ENCODE measurements around the gene MEG3.

Gene MEG3

DNA sequence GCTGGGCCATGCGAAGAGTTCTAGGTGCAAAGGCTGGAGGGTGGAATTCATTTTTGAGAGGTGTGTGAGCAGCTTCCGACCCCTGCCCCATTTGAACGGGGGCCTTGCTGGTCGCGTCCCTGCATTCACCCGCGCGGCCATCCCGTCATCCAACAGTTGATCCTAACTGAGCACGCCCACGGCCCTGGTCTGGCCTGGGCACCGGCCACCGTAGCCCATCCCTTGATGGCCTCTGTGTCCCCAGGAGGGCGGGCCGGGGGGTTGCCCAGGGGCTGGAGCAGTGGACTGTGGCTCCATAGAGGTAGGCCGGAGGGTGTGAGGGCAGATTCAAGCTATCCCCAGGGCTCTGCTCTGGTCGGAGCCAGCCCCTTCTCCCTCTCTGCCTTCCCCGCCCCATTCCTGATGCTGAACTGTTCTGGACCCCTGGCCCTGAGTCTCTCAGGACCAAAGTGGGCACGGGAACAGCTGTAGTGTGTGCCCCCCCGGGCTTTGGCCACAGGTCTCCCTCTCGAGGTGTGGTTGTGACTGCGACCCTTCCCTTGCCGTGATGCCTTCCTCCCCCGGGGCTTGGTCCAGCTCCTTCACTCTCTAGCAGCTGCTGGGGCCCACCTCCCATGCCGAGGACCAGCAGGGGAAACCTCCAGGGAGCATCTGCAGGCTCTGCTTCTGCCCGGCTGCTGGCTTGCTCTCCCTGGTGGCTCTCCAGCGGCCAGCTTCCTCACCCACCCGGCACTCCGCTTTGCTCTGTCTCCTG is 9.1 kb downstream of the MEG3 start:
- Histone ChIP-seq H3K36me3 (ENCODE audit: insufficient read depth, low read length) (peaks cover 14% of the 10 kb centered on the region), H3K4me1 (ENCODE audit: control insufficient read depth, insufficient read depth, low read length, unreplicated experiment) (no peaks in the 10 kb centered on the region), H3K4me3 (ENCODE audit: low read depth, low read length) (no peak overlapping the region), H3K79me2 (ENCODE audit: control insufficient read depth, insufficient read depth, low read length, unreplicated experiment) (peaks cover 33% of the 10 kb centered on the region), H3K27ac (ENCODE audit: low read depth, low read length) (no peak overlapping the region), H3K27me3 (ENCODE audit: insufficient read depth, low read length) (no peaks in the 10 kb centered on the region), H2AFZ (ENCODE audit: low read length, unreplicated experiment) (no peak overlapping the region)

DNA sequence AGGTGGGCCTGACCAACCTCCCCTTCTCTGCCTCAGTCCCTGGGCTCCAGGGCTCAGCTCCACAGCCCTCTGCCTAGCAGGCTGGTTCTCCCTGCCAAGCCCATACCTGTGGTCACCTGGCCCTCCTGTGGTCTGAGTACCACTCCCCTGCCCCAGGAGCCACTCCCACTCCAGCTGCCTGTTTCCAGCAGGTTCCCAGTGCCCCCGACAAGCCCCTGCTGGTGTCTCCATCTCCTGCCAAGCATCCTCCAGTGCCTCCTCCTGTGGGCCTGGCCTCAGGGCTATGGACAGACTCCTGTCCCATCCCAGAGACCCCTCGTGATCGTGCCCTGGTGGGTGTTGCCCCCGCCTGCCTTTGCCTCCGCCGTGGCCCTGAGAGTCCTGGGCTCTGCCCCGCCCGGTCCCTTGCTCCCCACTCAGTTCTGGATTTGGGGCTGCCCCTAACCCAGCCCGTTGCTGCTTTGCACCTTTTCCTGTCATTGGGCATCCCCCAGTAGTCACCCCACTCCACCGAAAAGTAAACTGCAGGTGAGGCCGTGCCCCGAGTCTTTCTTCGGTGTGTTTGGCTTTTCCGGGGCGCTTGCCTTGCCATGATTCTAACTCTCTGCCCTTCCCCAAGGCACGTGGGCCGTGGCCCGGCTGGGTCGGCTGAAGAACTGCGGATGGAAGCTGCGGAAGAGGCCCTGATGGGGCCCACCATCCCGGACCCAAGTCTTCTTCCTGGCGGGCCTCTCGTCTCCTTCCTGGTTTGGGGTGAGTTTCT is 9.8 kb downstream of the MEG3 start:
- Histone ChIP-seq H2AFZ (ENCODE audit: low read length, unreplicated experiment) (no peak overlapping the region), H3K79me2 (ENCODE audit: control insufficient read depth, insufficient read depth, low read length, unreplicated experiment) (peaks cover 30% of the 10 kb centered on the region), H3K27me3 (ENCODE audit: insufficient read depth, low read length) (no peaks in the 10 kb centered on the region), H3K4me3 (ENCODE audit: low read depth, low read length) (no peak overlapping the region), H3K36me3 (ENCODE audit: insufficient read depth, low read length) (peaks cover 9% of the 10 kb centered on the region; the same call in 1 of the 2 replicates), H3K27ac (ENCODE audit: low read depth, low read length) (no peak overlapping the region), H3K4me1 (ENCODE audit: control insufficient read depth, insufficient read depth, low read length, unreplicated experiment) (no peaks in the 10 kb centered on the region)

DNA sequence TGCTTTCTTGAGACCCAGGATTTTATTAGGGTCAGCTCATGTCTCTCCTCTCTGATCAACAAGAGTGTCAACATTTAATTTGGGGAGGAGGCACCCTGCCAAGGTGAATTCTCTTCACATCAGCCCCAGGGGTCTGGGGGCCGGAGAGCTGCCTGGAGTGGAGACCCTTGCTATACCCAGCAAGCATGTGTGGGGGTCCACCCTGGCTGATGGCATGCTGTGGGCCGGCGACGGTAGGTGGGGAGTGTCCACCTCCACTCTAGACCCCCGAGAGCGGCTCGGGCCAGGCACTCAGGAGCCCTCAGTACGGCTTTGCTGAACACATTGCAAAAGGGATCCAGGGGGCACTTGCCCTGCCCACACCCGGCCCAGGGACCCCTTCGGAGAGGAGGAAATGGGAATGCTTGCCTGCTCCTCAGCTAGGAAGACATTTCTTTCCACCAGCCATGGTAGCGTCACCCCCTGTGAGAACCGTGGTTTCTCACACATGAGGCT is 10.4 kb downstream of the MEG3 start:
- peaks cover 8% of the 10 kb centered on the region; the same call in 1 of the 2 replicates for H3K36me3 ChIP-seq (ENCODE audit: insufficient read depth, low read length)
- no peak overlapping the region for H3K4me3 ChIP-seq (ENCODE audit: low read depth, low read length)
- no peaks in the 10 kb centered on the region for H3K4me1 ChIP-seq (ENCODE audit: control insufficient read depth, insufficient read depth, low read length, unreplicated experiment)
- peaks cover 25% of the 10 kb centered on the region for H3K79me2 ChIP-seq (ENCODE audit: control insufficient read depth, insufficient read depth, low read length, unreplicated experiment)
- H2AFZ ChIP-seq (ENCODE audit: low read length, unreplicated experiment): no peak overlapping the region
- no peaks in the 10 kb centered on the region for H3K27me3 ChIP-seq (ENCODE audit: insufficient read depth, low read length)
- H3K27ac ChIP-seq (ENCODE audit: low read depth, low read length): no peak overlapping the region

DNA sequence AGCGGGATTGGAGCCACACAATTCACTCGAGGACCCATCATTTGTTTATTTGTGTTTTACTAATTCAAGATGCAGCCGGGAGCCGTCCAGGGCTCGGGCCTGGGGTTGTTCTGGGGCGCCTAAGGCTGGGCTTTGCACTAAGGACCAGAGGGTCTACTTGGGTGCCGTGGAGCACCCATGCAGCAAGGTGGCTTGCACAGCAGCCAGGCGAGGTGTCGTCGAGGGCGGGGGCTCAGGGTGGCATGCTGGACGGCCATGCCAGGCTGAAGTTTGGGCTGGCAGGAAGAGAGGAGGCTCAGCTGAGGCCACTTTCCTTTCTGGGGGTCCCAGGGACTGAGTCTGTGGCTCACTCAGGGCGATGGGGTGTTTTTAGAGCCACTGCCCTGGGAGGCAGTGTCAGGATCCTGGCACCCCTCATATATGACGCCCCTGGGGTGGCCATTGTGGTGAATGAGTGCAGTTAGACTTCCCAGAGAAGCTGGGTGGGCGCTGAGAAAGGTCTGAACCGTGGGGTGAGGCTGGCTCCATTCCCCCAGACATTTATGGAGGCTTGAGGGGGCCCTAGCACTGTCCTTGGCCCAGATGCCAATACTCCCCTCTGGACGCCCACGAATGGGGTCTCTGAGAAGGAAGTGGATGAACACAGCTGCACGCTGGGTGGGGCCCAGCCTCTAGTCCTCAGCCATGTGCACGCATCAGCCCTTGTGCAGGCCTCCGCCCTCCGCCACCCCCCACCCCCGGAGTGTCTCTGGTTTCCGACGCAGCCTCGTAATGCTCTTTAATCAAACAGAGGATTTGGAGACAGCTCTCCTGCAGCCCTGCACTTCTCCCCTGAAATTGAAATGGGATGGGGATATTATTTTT is 11.3 kb downstream of the MEG3 start:
- H3K4me1 ChIP-seq (ENCODE audit: control insufficient read depth, insufficient read depth, low read length, unreplicated experiment): peaks cover 6% of the 10 kb centered on the region
- H3K27me3 ChIP-seq (ENCODE audit: insufficient read depth, low read length): no peaks in the 10 kb centered on the region
- no peak overlapping the region for H2AFZ ChIP-seq (ENCODE audit: low read length, unreplicated experiment)
- no peak overlapping the region for H3K4me3 ChIP-seq (ENCODE audit: low read depth, low read length)
- H3K27ac ChIP-seq (ENCODE audit: low read depth, low read length): no peak overlapping the region
- peaks cover 7% of the 10 kb centered on the region; the same call in 1 of the 2 replicates for H3K36me3 ChIP-seq (ENCODE audit: insufficient read depth, low read length)
- H3K79me2 ChIP-seq (ENCODE audit: control insufficient read depth, insufficient read depth, low read length, unreplicated experiment): peaks cover 25% of the 10 kb centered on the region

DNA sequence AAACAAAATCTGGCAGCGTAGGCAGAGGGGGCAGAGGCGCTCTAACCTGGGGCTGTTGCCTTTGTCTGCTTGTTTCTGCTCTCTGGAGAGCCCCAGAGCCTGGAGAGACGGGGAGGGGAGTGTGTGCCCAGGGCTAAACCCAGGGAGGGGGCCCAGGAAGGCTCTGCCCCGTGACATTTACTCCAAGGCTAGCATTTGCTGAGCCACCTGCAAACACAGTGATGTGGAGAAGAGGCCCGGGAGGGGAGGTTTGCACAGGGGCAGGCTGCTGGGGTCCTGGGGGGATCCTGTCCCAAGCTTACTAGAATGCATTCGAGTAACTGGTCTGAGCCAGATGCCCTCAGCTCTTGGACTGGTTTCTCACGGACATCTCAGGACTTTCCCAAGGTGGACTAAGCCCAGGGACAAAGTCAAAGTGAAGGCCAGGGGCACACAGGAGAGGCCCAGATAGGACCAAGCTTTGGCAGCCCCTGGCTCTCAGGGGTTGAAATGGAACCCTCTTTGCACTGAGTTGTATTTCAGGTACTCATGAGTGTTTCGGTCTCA is 12.0 kb downstream of the MEG3 start:
- Histone ChIP-seq H3K27ac (ENCODE audit: low read depth, low read length) (no peak overlapping the region), H3K4me3 (ENCODE audit: low read depth, low read length) (no peak overlapping the region), H3K4me1 (ENCODE audit: control insufficient read depth, insufficient read depth, low read length, unreplicated experiment) (peaks cover 10% of the 10 kb centered on the region), H3K79me2 (ENCODE audit: control insufficient read depth, insufficient read depth, low read length, unreplicated experiment) (peaks cover 23% of the 10 kb centered on the region), H2AFZ (ENCODE audit: low read length, unreplicated experiment) (no peak overlapping the region), H3K27me3 (ENCODE audit: insufficient read depth, low read length) (no peaks in the 10 kb centered on the region), H3K36me3 (ENCODE audit: insufficient read depth, low read length) (peaks cover 2% of the 10 kb centered on the region; the same call in 1 of the 2 replicates)

DNA sequence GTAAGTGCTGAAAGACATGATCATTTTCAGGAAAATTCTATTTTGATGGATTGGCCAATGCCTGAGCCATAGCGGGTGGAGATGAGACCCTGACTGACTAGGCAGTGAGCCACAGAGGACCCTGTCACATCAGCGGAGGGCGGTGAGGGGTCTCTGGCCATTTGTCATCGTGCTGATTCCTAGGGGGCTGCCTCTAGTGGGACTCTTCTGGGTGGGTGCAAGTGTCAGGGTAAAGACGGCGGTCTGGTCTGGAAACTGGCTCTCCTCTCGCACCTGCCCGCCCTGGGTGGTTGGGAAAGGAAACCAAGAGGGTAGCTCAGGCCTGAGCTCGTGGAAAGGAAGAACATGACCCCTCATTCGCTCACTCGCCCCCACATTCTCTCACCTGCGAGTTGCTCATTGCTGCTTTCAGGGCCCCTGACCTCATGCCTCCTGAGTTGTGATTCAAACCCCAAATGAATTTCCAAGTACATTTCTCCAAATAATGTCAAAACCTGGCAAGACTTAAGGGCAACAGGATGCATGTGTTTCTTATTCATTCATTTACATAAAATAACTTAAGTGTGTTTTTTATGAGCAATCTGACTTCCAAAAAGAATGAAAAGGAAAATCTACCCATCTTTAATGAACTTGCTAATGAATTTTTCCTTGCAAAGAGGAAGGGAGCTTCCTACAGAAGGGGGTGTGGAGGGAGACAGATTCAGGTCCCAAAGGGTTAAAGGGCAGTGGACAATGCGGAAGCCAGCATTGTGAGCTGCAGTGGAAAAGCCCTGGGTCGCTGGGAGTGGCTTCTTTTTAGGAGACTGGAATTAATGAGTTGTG is 12.8 kb downstream of the MEG3 start:
- no peak overlapping the region for H3K4me3 ChIP-seq (ENCODE audit: low read depth, low read length)
- H3K27me3 ChIP-seq (ENCODE audit: insufficient read depth, low read length): no peaks in the 10 kb centered on the region
- H3K27ac ChIP-seq (ENCODE audit: low read depth, low read length): no peak overlapping the region
- H3K79me2 ChIP-seq (ENCODE audit: control insufficient read depth, insufficient read depth, low read length, unreplicated experiment): peaks cover 26% of the 10 kb centered on the region
- peaks cover 16% of the 10 kb centered on the region for H3K4me1 ChIP-seq (ENCODE audit: control insufficient read depth, insufficient read depth, low read length, unreplicated experiment)
- H2AFZ ChIP-seq (ENCODE audit: low read length, unreplicated experiment): no peak overlapping the region
- H3K36me3 ChIP-seq (ENCODE audit: insufficient read depth, low read length): peaks cover 2% of the 10 kb centered on the region; the same call in 1 of the 2 replicates

DNA sequence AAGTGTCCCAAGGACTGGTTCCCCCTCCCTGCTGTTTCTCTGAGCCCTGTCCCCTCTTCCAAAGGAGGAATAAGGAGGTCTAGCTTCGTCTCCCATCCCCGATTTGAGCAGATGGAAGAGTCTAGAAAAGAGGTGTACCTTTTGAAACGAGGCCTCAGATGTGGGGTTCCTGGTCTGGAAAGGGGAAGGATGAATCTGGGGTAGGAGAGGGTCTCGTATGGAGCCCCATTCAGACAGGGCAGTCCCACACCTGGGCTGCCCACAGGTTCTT is 13.3 kb downstream of the MEG3 start:
- H3K4me1 ChIP-seq (ENCODE audit: control insufficient read depth, insufficient read depth, low read length, unreplicated experiment): peaks cover 16% of the 10 kb centered on the region
- H2AFZ ChIP-seq (ENCODE audit: low read length, unreplicated experiment): no peak overlapping the region
- H3K27ac ChIP-seq (ENCODE audit: low read depth, low read length): no peak overlapping the region
- H3K27me3 ChIP-seq (ENCODE audit: insufficient read depth, low read length): no peaks in the 10 kb centered on the region
- H3K4me3 ChIP-seq (ENCODE audit: low read depth, low read length): no peak overlapping the region
- H3K36me3 ChIP-seq (ENCODE audit: insufficient read depth, low read length): no peaks in the 10 kb centered on the region; the same call in 1 of the 2 replicates
- H3K79me2 ChIP-seq (ENCODE audit: control insufficient read depth, insufficient read depth, low read length, unreplicated experiment): peaks cover 28% of the 10 kb centered on the region

DNA sequence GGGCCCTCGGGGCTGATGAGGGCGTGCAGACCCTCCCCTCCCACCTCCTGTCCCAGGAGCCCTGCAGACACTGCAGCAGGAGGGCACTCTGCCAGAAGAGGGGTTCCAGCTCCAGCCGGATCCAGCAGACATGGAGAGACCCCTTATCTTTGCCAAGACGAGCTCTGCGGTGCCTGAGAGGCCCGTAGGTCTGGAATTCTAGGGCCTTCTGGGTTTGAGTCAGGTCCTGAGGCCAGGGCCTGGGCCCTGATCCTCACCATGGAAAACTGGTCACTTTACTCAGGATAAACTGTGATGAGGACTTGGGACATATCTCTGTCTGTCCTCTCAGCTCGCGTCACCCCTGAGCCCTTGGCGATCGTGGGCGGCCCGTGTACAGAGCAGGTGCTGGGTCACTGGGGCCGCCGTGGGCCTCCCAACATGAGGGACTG is 13.8 kb downstream of the MEG3 start:
- H3K4me3 ChIP-seq (ENCODE audit: low read depth, low read length): no peak overlapping the region
- H3K27ac ChIP-seq (ENCODE audit: low read depth, low read length): no peak overlapping the region
- H3K27me3 ChIP-seq (ENCODE audit: insufficient read depth, low read length): no peaks in the 10 kb centered on the region
- peaks cover 16% of the 10 kb centered on the region for H3K4me1 ChIP-seq (ENCODE audit: control insufficient read depth, insufficient read depth, low read length, unreplicated experiment)
- peaks cover 28% of the 10 kb centered on the region for H3K79me2 ChIP-seq (ENCODE audit: control insufficient read depth, insufficient read depth, low read length, unreplicated experiment)
- no peak overlapping the region for H2AFZ ChIP-seq (ENCODE audit: low read length, unreplicated experiment)
- no peaks in the 10 kb centered on the region; the same call in 1 of the 2 replicates for H3K36me3 ChIP-seq (ENCODE audit: insufficient read depth, low read length)

DNA sequence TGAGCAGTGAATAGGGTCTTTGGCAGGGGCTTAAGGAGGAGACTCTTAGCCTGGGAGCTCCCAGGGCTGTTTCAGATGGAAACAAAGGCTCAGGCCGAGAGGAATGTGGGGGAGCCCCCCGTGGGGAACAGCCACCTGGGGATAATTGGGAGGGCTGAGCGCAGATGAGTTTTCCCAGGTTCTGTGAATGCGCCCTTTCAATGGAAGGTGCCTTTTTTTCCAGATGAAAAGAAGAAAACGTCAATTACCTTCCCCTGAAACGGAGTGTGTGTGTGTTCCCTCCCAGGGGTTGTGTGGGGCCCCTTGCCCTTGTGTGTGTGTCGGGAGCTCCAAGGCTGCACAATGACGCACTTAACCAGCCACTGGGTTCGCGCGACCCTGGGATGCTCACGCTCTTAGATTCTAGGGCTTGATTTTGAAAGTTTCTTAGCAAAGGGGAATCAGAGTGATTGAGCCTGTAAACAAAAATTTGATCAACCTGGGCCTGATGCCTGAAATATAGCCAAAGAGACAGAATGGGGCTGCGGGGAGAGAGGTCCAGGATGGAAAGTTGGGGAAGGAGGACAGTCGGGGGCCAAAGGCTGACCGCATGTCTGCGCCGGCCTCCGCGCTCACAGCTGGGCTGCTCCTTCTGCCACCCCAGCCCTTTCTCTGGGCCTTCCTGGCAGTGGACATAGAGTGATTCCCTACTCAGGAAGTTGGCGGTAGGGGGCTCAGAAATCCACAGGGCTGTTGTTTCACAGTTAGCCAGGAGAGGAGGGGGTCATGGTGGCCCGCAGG is 14.6 kb downstream of the MEG3 start:
- H3K79me2 ChIP-seq (ENCODE audit: control insufficient read depth, insufficient read depth, low read length, unreplicated experiment): peaks cover 33% of the 10 kb centered on the region

More for the DNA sequence above, 14.6 kb downstream of the MEG3 start:
- Histone ChIP-seq H3K27ac (ENCODE audit: low read depth, low read length) (no peak overlapping the region), H3K4me1 (ENCODE audit: control insufficient read depth, insufficient read depth, low read length, unreplicated experiment) (peaks cover 16% of the 10 kb centered on the region), H3K4me3 (ENCODE audit: low read depth, low read length) (no peak overlapping the region), H2AFZ (ENCODE audit: low read length, unreplicated experiment) (no peak overlapping the region), H3K27me3 (ENCODE audit: insufficient read depth, low read length) (no peaks in the 10 kb centered on the region), H3K36me3 (ENCODE audit: insufficient read depth, low read length) (peaks cover 2% of the 10 kb centered on the region; the same call in 1 of the 2 replicates)
